H1 (cell line): Measurements from ENCODE around the gene RAB14. TPM values are rescaled to one million over a fixed set of nuclear protein-coding genes. Genes with fewer than 3 reads are reported as not detected.

Source experiments
- CTCF ChIA-PET: fragments of 300-600 bp; sonication (Branson Sonifier 250); formaldehyde crosslinking; loops from one replicate; lab custom pipeline; 2021; ENCODE audit not compliant: partially characterized antibody; lab: Charles Lee
- POLR2A ChIA-PET: fragments of 300-600 bp; sonication (Branson Sonifier 250); formaldehyde crosslinking; loops from one replicate; lab custom pipeline; 2021; ENCODE audit warnings: inconsistent platforms; ENCODE audit not compliant: partially characterized antibody; lab: Charles Lee
- DNase-seq, 2 experiments: peaks; one replicate each; pipeline versions ENCODE4 v3.0.0 to v3.0.0-alpha.2; 2010 to 2022; ENCODE audit warnings: low spot score in 2 of 2, low read depth in 1 of 2, mixed read lengths in 1 of 2
- FAIRE-seq: peaks from 2 replicates; lab custom pipeline; 2011; peaks lifted over from hg19 to GRCh38; lab: Jason Lieb, UNC
- H2AFZ ChIP-seq: 2 replicates; pipeline ENCODE4 v1.8.1; 2012; ENCODE audit warnings: low read length, inconsistent platforms
- H2AK5ac ChIP-seq: 2 replicates; pipeline ENCODE4 v1.6.1; 2013; ENCODE audit warnings: low read depth, low read length
- H2BK120ac ChIP-seq: replicated peaks from 2 replicates; pipeline ENCODE3; 2013; ENCODE audit warnings: low read depth, low read length, inconsistent platforms
- H2BK12ac ChIP-seq: 2 replicates; pipeline ENCODE4 v1.6.1; 2013; ENCODE audit warnings: low read depth, low read length
- H2BK15ac ChIP-seq: 2 replicates; pipeline ENCODE4 v1.6.1; 2013; ENCODE audit warnings: low read length
- H2BK20ac ChIP-seq: 2 replicates; pipeline ENCODE4 v1.6.1; 2013; ENCODE audit warnings: low read length
- H2BK5ac ChIP-seq: 2 replicates; pipeline ENCODE4 v1.6.1; 2013; ENCODE audit warnings: low read depth, low read length
- H3K14ac ChIP-seq: 2 replicates; pipeline ENCODE4 v1.6.1; 2013; ENCODE audit warnings: inconsistent platforms; ENCODE audit not compliant: insufficient read length
- H3K18ac ChIP-seq: 2 replicates; pipeline ENCODE4 v1.6.1; 2013; ENCODE audit warnings: low read length; ENCODE audit errors: extremely low read depth
- H3K23ac ChIP-seq: 2 replicates; pipeline ENCODE4 v1.6.1; 2013; ENCODE audit warnings: inconsistent platforms; ENCODE audit not compliant: insufficient read length
- H3K23me2 ChIP-seq: 2 replicates; pipeline ENCODE4 v1.6.1; 2013; ENCODE audit warnings: low read depth, low read length
- H3K27ac ChIP-seq: 2 replicates; pipeline ENCODE4 v1.6.1; 2011; ENCODE audit warnings: low read depth, low read length, inconsistent platforms
- H3K27me3 ChIP-seq, 4 experiments: replicated peaks in 1 of 4; 1 replicate in 1 of 4; 2 replicates in 3 of 4; pipeline versions ENCODE4 v1.6.1 to v1.8.1; 2011 to 2013; ENCODE audit warnings: low read length in 3 of 4, mild to moderate bottlenecking in 3 of 4, inconsistent platforms in 2 of 4, mixed read lengths in 2 of 4, moderate library complexity in 1 of 4; ENCODE audit not compliant: control insufficient read depth in 3 of 4, insufficient read depth in 3 of 4; ENCODE audit errors: extremely low read depth in 1 of 4
- H3K36me3 ChIP-seq, 4 experiments: 2 replicates each; pipeline versions ENCODE4 v1.6.1 to v1.8.1; 2011 to 2013; ENCODE audit warnings: mild to moderate bottlenecking in 4 of 4, low read length in 3 of 4, moderate library complexity in 2 of 4, control low read depth in 1 of 4, inconsistent platforms in 1 of 4; ENCODE audit not compliant: insufficient read depth in 4 of 4, control insufficient read depth in 2 of 4
- H3K4ac ChIP-seq: replicated peaks from 2 replicates; pipeline ENCODE3; 2013; ENCODE audit warnings: low read length, low read depth, mixed read lengths, inconsistent platforms; ENCODE audit not compliant: insufficient read length
- H3K4me1 ChIP-seq, 4 experiments: replicated peaks in 1 of 4; 1 replicate in 1 of 4; 2 replicates in 3 of 4; pipeline versions ENCODE4 v1.6.1 to v1.8.1; 2011 to 2013; ENCODE audit warnings: low read length in 3 of 4, inconsistent platforms in 2 of 4, mixed read lengths in 1 of 4; ENCODE audit not compliant: insufficient read depth in 4 of 4, control insufficient read depth in 3 of 4
- H3K4me2 ChIP-seq, 2 experiments: 2 replicates each; pipeline versions ENCODE4 v1.6.1 to v1.8.1; 2011 to 2013; ENCODE audit warnings: low read depth in 2 of 2, low read length in 2 of 2, control low read depth in 1 of 2, inconsistent platforms in 1 of 2, mild to moderate bottlenecking in 1 of 2; ENCODE audit not compliant: insufficient read depth in 1 of 2
- H3K4me3 ChIP-seq, 4 experiments: fragments of 200-600, 300-600 bp in 1 of 4; sonication (generic), shearing (Covaris generic), sonication (Bioruptor Twin) in 1 of 4; 2 replicates each; pipeline versions ENCODE4 v1.5.1 to v1.8.1; 2011 to 2016; ENCODE audit warnings: low read length in 4 of 4, low read depth in 3 of 4, control low read depth in 2 of 4, inconsistent platforms in 2 of 4, mild to moderate bottlenecking in 2 of 4, mixed read lengths in 1 of 4, moderate library complexity in 1 of 4; ENCODE audit not compliant: insufficient read depth in 2 of 4; ENCODE audit errors: extremely low read depth in 1 of 4
- H3K56ac ChIP-seq: replicated peaks from 2 replicates; pipeline ENCODE3; 2013; ENCODE audit warnings: low read depth, mild to moderate bottlenecking, mixed read lengths, low read length, inconsistent platforms; ENCODE audit not compliant: insufficient read length
- H3K79me1 ChIP-seq: 2 replicates; pipeline ENCODE4 v1.6.1; 2013; ENCODE audit warnings: low read depth, low read length, control low read depth
- H3K79me2 ChIP-seq, 2 experiments: 2 replicates each; pipeline versions ENCODE4 v1.6.1 to v1.8.1; 2012 to 2013; ENCODE audit warnings: low read length in 2 of 2, mild to moderate bottlenecking in 2 of 2, inconsistent platforms in 1 of 2; ENCODE audit not compliant: insufficient read depth in 2 of 2, control insufficient read depth in 1 of 2
- H3K9ac ChIP-seq, 4 experiments: replicated peaks in 1 of 4; 1 replicate in 1 of 4; 2 replicates in 3 of 4; pipeline versions ENCODE4 v1.6.1 to v1.8.1; 2011 to 2013; ENCODE audit warnings: low read depth in 3 of 4, low read length in 3 of 4, control low read depth in 2 of 4, mild to moderate bottlenecking in 2 of 4, moderate library complexity in 2 of 4, inconsistent platforms in 1 of 4; ENCODE audit errors: extremely low read depth in 1 of 4
- H3K9me3 ChIP-seq, 2 experiments: 2 replicates each; pipeline versions ENCODE4 v1.6.1 to v1.8.1; 2012 to 2013; ENCODE audit warnings: mild to moderate bottlenecking in 2 of 2, moderate library complexity in 2 of 2, control low read depth in 1 of 2, inconsistent platforms in 1 of 2, low read depth in 1 of 2, low read length in 1 of 2, mixed read lengths in 1 of 2; ENCODE audit not compliant: insufficient read depth in 2 of 2
- H4K20me1 ChIP-seq, 2 experiments: replicated peaks in 1 of 2; 2 replicates each; pipeline versions ENCODE3 to v1.8.1; 2011 to 2013; ENCODE audit warnings: inconsistent platforms in 2 of 2, low read length in 2 of 2, mild to moderate bottlenecking in 1 of 2; ENCODE audit not compliant: insufficient read depth in 2 of 2, control insufficient read depth in 1 of 2
- H4K5ac ChIP-seq: 2 replicates; pipeline ENCODE4 v1.6.1; 2013; ENCODE audit warnings: low read length, low read depth, mixed read lengths, inconsistent platforms; ENCODE audit not compliant: insufficient read length
- H4K8ac ChIP-seq: 2 replicates; pipeline ENCODE4 v1.8.0; 2013; ENCODE audit warnings: mild to moderate bottlenecking, moderate library complexity, low read length, inconsistent platforms; ENCODE audit not compliant: insufficient read depth; ENCODE audit errors: extremely low read depth
- H4K91ac ChIP-seq: replicated peaks from 2 replicates; pipeline ENCODE3; 2013; ENCODE audit warnings: low read length, mixed read lengths, inconsistent platforms; ENCODE audit not compliant: insufficient read length
- CTCF ChIP-seq, 3 experiments: IDR thresholded peaks; 1 replicate in 2 of 3; 2 replicates in 1 of 3; pipeline versions ENCODE4 v1.5.1 to v1.6.1; 2011; ENCODE audit warnings: low read length in 3 of 3, mild to moderate bottlenecking in 3 of 3, inconsistent platforms in 2 of 3, low read depth in 1 of 3, moderate library complexity in 1 of 3; ENCODE audit not compliant: insufficient read depth in 1 of 3; ENCODE audit errors: control extremely low read depth in 1 of 3
- KDM4A ChIP-seq: IDR thresholded peaks from one replicate; pipeline ENCODE4 v1.7.1; 2012; ENCODE audit warnings: low read depth, mild to moderate bottlenecking, moderate library complexity, low read length, inconsistent platforms; ENCODE audit not compliant: severe bottlenecking
- MAFK ChIP-seq: IDR thresholded peaks from 2 replicates; pipeline ENCODE4 v1.6.1; 2012; ENCODE audit warnings: low read depth, mild to moderate bottlenecking, improper control_type of control experiment, low read length
- POU5F1 ChIP-seq: IDR thresholded peaks from 2 replicates; pipeline ENCODE4 v1.6.1; 2011; ENCODE audit warnings: low read depth, mild to moderate bottlenecking, low read length, moderate library complexity
- RAD21 ChIP-seq, 2 experiments: IDR thresholded peaks in 1 of 2; conservative IDR thresholded peaks in 1 of 2; 2 replicates each; pipeline ENCODE4 v1.6.1; 2011; ENCODE audit warnings: low read depth in 2 of 2, low read length in 2 of 2, improper control_type of control experiment in 1 of 2, inconsistent platforms in 1 of 2, mild to moderate bottlenecking in 1 of 2, moderate library complexity in 1 of 2
- WGBS, 2 experiments: shearing (Covaris generic) in 1 of 2; methylation state at CpG; one replicate each; pipeline versions ENCODE4 v1.1.6 to v1.1.7; 2013 to 2015; ENCODE audit warnings: low lambda C conversion rate in 2 of 2, mixed read lengths in 2 of 2, inconsistent platforms in 1 of 2, low coverage in 1 of 2, missing lambda C conversion rate in 1 of 2; ENCODE audit not compliant: insufficient replicate concordance in 2 of 2, insufficient coverage in 1 of 2, insufficient read length in 1 of 2; ENCODE audit errors: extremely low coverage in 1 of 2, missing lambda C conversion rate in 1 of 2; 5-methylcytosine and 5-hydroxymethylcytosine counted together
- polyA plus RNA-seq, 7 experiments: library from polyadenylated mRNA; depleted of rRNA in 3 of 7; stranded (reverse) in 5 of 7; unstranded in 2 of 7; fragments of >200 nt in 5 of 7; fragments of 200-250 nt in 2 of 7; gene quantifications; 1 replicate in 5 of 7; 2 replicates in 1 of 7; 4 replicates in 1 of 7; pipeline versions ENCODE4 v1.2.1 to v1.2.3, GENCODE V29; 2011 to 2013; ENCODE audit warnings: missing spikeins in 2 of 7, mixed read lengths in 2 of 7
- total RNA-seq: library from RNA; stranded (reverse); fragmentation: NEBNext Ultra II Directional; extraction: Animal tissue kit (Norgen Biotek cat#: 25700); gene quantifications from 2 replicates; pipeline ENCODE4 v1.2.1, GENCODE V29; 2021

RAB14 gene
- total and polyA plus RNA-seq, 2 of the 8 experiments (the other 6 are each of a cell fraction or from before 2014, with no cell fraction given) = 9.1 to 44.8 TPM

- H3K23me2 ChIP-seq = no peaks in the 10 kb centered on the region
- no peak overlapping the region for H3K27ac ChIP-seq
- no peak overlapping the region for H3K23ac ChIP-seq
- CTCF ChIA-PET = interaction anchor here (0.8 to 4.8 kb wide), 22 partner anchors 9 to 189 kb away, joined by 3 to 27 read pairs (median 4); partner anchors contain the start of gene GSN
- no peak overlapping the region; the same call in 1 of the 2 replicates for H3K18ac ChIP-seq
- H4K5ac ChIP-seq = no peak overlapping the region
- no peaks in the 10 kb centered on the region for H3K9me3 ChIP-seq
- H2BK15ac ChIP-seq = 0 out of 2 replicates have a peak overlapping the region, but pooled peaks have one; percentile 0
- H3K36me3 ChIP-seq = no peaks in the 10 kb centered on the region
- peaks cover 12 to 24% (median 19%) of the 10 kb centered on the region in 4 experiments for H3K4me1 ChIP-seq
- no peak overlapping the region for H3K14ac ChIP-seq
- no peak overlapping the region for H2AFZ ChIP-seq
- FAIRE-seq (no peak), DNase-seq (no peak)
- no peak overlapping the region for H3K4me3 ChIP-seq
- H2BK120ac ChIP-seq = peak overlapping the region; percentile 3
- no peaks in the 10 kb centered on the region for H3K79me1 ChIP-seq
- H3K56ac ChIP-seq = no peak overlapping the region
- H3K4ac ChIP-seq = no peak overlapping the region
- H3K79me2 ChIP-seq = no peaks in the 10 kb centered on the region
- H4K91ac ChIP-seq = no peak overlapping the region
- H2BK5ac ChIP-seq = no peak overlapping the region
- H3K4me2 ChIP-seq = no peak overlapping the region
- H2BK12ac ChIP-seq = 0 out of 2 replicates have a peak overlapping the region, but pooled peaks have one; percentile 55
- TF ChIP-seq CTCF (IDR thresholded peaks at IDR 0.05; ENCODE audit: control extremely low read depth in 1 of 3, insufficient read depth in 1 of 3, low read depth in 1 of 3, low read length in 3 of 3) (peak in 1 of 3 experiments; percentile 58; a peak in 1 of 4 replicates), RAD21 (IDR thresholded peaks at IDR 0.05 in 1 of 2, conservative IDR thresholded peaks at IDR 0.05 in 1 of 2; ENCODE audit: low read depth in 2 of 2, low read length in 2 of 2) (peak; percentile 30 to 34; a peak in 3 of 4 replicates), MAFK (no peak), POU5F1 (peak; percentile 71; the same call in 1 of the 2 replicates), KDM4A (no peak)
- H4K20me1 ChIP-seq = no peaks in the 10 kb centered on the region
- WGBS, 2 experiments = 76 to 100% methylated on average over 1 to 12 of the region's 12 CpGs
- no peak overlapping the region; a peak in 1 of 7 replicates for H3K9ac ChIP-seq
- no peak overlapping the region; the same call in 1 of the 2 replicates for H2BK20ac ChIP-seq
- peaks cover 0 to 2% (median 0%) of the 10 kb centered on the region in 4 experiments; a peak in 2 of 7 replicates for H3K27me3 ChIP-seq
- POLR2A ChIA-PET = interaction anchor here (0.7 to 1.3 kb wide), 2 partner anchors 46 to 90 kb away, joined by 3 to 5 read pairs; partner anchors contain the start of gene GSN
- H4K8ac ChIP-seq = 0 out of 2 replicates have a peak overlapping the region, but pooled peaks have one; percentile 6
- H2AK5ac ChIP-seq = no peak overlapping the region
These were observed 21.0 kb upstream of the RAB14 start for GRCh38 chr9:121222524-121223171.
